ENCODE measurements around the gene GPR158. TPM values are rescaled to one million over a fixed set of nuclear protein-coding genes. Genes with fewer than 3 reads are reported as not detected.

GPR158 gene
- total and polyA plus RNA-seq, 4 donors: 0.03 to 0.08 TPM; not detected in 2

DNA sequence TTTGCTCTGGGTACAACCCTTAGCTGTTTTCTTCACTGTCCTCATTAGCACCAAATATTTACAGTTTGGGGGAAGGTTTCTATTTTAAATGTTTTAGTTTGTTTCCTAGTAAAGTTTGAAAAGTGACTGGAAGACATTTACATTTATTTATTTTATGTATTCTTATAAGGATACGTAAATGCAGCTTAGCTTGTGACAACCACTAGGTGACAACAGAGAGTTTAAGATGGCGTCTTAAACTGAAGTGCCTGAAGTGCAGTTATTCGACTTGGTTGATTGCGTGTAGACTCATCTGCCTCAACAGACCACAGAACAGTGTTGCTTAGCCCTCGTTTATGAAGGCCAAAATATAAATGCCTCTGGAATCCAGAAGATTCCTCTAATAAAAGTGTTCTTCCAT, 381.1 kb downstream of the GPR158 start:
- Histone ChIP-seq H3K36me3 (ENCODE audit: control insufficient read depth in 4 of 4, insufficient read depth in 3 of 4, low read depth in 1 of 4, low read length in 3 of 4) (no peaks in the 10 kb centered on the region), H3K9ac (ENCODE audit: low read depth in 1 of 2, low read length in 2 of 2) (no peak overlapping the region), H3K9me3 (ENCODE audit: control insufficient read depth in 4 of 4, low read length in 3 of 4) (no peaks in the 10 kb centered on the region), H3K27ac (ENCODE audit: low read depth in 1 of 2, low read length in 2 of 2) (no peak overlapping the region), H3K4me1 (ENCODE audit: control insufficient read depth in 4 of 4, insufficient read depth in 4 of 4, low read length in 3 of 4) (no peaks in the 10 kb centered on the region), H3K4me3 (ENCODE audit: low read depth in 1 of 3, low read length in 3 of 3) (no peak overlapping the region), H3K27me3 (ENCODE audit: control insufficient read depth in 4 of 4, insufficient read depth in 4 of 4, low read length in 3 of 4) (peaks cover 0 to 4% (median 0%) of the 10 kb centered on the region in 4 donors)
- WGBS: 77% methylated on average over 5 of the region's 5 CpGs
- TF ChIP-seq FOXA2 (IDR thresholded peaks at IDR 0.05) (no peak), FOXA1 (IDR thresholded peaks at IDR 0.05) (no peak), NR2F2 (IDR thresholded peaks at IDR 0.05) (no peak), RAD21 (IDR thresholded peaks at IDR 0.05) (no peak), EGR1 (IDR thresholded peaks at IDR 0.05; ENCODE audit: low read depth in 2 of 2) (no peak), RXRA (IDR thresholded peaks at IDR 0.05) (no peak), TAF1 (conservative IDR thresholded peaks at IDR 0.05) (no peak), YY1 (IDR thresholded peaks at IDR 0.05) (no peak), GABPA (IDR thresholded peaks at IDR 0.05 in 1 of 2, conservative IDR thresholded peaks at IDR 0.05 in 1 of 2) (no peak), HNF4A (conservative IDR thresholded peaks at IDR 0.05) (no peak), SP1 (IDR thresholded peaks at IDR 0.05) (no peak), HNF4G (IDR thresholded peaks at IDR 0.05) (no peak), JUND (IDR thresholded peaks at IDR 0.05) (no peak)
- TF ChIP-seq, protein P1, sequence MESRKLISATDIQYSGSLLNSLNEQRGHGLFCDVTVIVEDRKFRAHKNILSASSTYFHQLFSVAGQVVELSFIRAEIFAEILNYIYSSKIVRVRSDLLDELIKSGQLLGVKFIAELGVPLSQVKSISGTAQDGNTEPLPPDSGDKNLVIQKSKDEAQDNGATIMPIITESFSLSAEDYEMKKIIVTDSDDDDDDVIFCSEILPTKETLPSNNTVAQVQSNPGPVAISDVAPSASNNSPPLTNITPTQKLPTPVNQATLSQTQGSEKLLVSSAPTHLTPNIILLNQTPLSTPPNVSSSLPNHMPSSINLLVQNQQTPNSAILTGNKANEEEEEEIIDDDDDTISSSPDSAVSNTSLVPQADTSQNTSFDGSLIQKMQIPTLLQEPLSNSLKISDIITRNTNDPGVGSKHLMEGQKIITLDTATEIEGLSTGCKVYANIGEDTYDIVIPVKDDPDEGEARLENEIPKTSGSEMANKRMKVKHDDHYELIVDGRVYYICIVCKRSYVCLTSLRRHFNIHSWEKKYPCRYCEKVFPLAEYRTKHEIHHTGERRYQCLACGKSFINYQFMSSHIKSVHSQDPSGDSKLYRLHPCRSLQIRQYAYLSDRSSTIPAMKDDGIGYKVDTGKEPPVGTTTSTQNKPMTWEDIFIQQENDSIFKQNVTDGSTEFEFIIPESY (IDR thresholded peaks at IDR 0.05): no peak
- TF ChIP-seq, protein P2, sequence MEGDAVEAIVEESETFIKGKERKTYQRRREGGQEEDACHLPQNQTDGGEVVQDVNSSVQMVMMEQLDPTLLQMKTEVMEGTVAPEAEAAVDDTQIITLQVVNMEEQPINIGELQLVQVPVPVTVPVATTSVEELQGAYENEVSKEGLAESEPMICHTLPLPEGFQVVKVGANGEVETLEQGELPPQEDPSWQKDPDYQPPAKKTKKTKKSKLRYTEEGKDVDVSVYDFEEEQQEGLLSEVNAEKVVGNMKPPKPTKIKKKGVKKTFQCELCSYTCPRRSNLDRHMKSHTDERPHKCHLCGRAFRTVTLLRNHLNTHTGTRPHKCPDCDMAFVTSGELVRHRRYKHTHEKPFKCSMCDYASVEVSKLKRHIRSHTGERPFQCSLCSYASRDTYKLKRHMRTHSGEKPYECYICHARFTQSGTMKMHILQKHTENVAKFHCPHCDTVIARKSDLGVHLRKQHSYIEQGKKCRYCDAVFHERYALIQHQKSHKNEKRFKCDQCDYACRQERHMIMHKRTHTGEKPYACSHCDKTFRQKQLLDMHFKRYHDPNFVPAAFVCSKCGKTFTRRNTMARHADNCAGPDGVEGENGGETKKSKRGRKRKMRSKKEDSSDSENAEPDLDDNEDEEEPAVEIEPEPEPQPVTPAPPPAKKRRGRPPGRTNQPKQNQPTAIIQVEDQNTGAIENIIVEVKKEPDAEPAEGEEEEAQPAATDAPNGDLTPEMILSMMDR (IDR thresholded peaks at IDR 0.05; ENCODE audit: low read depth, low read length, missing input control): no peak
- DNase-seq (ENCODE audit: low spot score): no peak

DNA sequence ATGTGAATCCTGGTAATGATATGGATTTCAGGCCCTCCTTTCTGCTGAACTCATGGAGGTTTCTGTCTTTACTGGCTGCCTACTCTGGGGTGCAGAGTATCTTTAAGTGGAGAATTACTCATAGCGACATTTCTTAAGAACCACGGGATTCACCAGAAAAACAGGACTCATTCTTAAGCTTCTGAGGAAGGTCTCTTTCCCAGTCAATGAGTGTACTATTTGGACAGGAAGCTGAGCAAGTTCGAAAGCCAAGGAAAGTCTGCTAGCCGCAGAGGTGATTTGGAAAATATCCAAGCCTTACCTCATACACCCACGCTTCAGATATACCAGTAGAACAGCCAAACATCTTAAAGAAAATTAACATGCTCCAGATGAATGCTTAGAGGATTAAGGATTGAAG, 381.7 kb downstream of the GPR158 start:
- TF ChIP-seq FOXA2 (IDR thresholded peaks at IDR 0.05) (no peak), NR2F2 (IDR thresholded peaks at IDR 0.05) (no peak), RAD21 (IDR thresholded peaks at IDR 0.05) (no peak), EGR1 (IDR thresholded peaks at IDR 0.05; ENCODE audit: low read depth in 2 of 2) (no peak), SP1 (IDR thresholded peaks at IDR 0.05) (no peak), FOXA1 (IDR thresholded peaks at IDR 0.05) (no peak), JUND (IDR thresholded peaks at IDR 0.05) (no peak)
- TF ChIP-seq, protein P1 (IDR thresholded peaks at IDR 0.05): no peak
- TF ChIP-seq, protein P3, sequence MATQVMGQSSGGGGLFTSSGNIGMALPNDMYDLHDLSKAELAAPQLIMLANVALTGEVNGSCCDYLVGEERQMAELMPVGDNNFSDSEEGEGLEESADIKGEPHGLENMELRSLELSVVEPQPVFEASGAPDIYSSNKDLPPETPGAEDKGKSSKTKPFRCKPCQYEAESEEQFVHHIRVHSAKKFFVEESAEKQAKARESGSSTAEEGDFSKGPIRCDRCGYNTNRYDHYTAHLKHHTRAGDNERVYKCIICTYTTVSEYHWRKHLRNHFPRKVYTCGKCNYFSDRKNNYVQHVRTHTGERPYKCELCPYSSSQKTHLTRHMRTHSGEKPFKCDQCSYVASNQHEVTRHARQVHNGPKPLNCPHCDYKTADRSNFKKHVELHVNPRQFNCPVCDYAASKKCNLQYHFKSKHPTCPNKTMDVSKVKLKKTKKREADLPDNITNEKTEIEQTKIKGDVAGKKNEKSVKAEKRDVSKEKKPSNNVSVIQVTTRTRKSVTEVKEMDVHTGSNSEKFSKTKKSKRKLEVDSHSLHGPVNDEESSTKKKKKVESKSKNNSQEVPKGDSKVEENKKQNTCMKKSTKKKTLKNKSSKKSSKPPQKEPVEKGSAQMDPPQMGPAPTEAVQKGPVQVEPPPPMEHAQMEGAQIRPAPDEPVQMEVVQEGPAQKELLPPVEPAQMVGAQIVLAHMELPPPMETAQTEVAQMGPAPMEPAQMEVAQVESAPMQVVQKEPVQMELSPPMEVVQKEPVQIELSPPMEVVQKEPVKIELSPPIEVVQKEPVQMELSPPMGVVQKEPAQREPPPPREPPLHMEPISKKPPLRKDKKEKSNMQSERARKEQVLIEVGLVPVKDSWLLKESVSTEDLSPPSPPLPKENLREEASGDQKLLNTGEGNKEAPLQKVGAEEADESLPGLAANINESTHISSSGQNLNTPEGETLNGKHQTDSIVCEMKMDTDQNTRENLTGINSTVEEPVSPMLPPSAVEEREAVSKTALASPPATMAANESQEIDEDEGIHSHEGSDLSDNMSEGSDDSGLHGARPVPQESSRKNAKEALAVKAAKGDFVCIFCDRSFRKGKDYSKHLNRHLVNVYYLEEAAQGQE (IDR thresholded peaks at IDR 0.05): no peak
- WGBS: 72% methylated on average over 5 of the region's 5 CpGs
- Histone ChIP-seq H3K27ac (ENCODE audit: low read depth in 1 of 2, low read length in 2 of 2) (no peak overlapping the region), H3K9me3 (ENCODE audit: control insufficient read depth in 4 of 4, low read length in 3 of 4) (no peaks in the 10 kb centered on the region), H3K9ac (ENCODE audit: low read depth in 1 of 2, low read length in 2 of 2) (no peak overlapping the region), H3K4me1 (ENCODE audit: control insufficient read depth in 4 of 4, insufficient read depth in 4 of 4, low read length in 3 of 4) (no peaks in the 10 kb centered on the region), H3K4me3 (ENCODE audit: low read depth in 1 of 3, low read length in 3 of 3) (no peak overlapping the region), H3K27me3 (ENCODE audit: control insufficient read depth in 4 of 4, insufficient read depth in 4 of 4, low read length in 3 of 4) (peaks cover 0 to 4% (median 0%) of the 10 kb centered on the region in 4 donors), H3K36me3 (ENCODE audit: control insufficient read depth in 4 of 4, insufficient read depth in 3 of 4, low read depth in 1 of 4, low read length in 3 of 4) (no peaks in the 10 kb centered on the region)
- DNase-seq (ENCODE audit: low spot score): no peak
